Activated naive CD8-positive, alpha-beta T cell treated with anti-CD3 and anti-CD28 coated beads, Interleukin-2, amount 50 U/mL, for 24 hours (primary cell): ENCODE data around the gene MAST2.

Source experiments
- ATAC-seq: fragments of 150-1000 bp; cut with Tn5 transposase; one replicate; pipeline ENCODE4 v1.10.0; 2021
- DNase-seq: peaks from one replicate; pipeline ENCODE4 v3.0.0; 2021
- H3K27ac Mint-ChIP-seq: one replicate; pipeline ENCODE4 v1.8.0; 2021; ENCODE audit warnings: mild to moderate bottlenecking, mixed read lengths
- H3K27me3 Mint-ChIP-seq: one replicate; pipeline ENCODE4 v1.8.0; 2021; ENCODE audit warnings: mixed read lengths
- H3K36me3 Mint-ChIP-seq: one replicate; pipeline ENCODE4 v1.8.0; 2021; ENCODE audit warnings: low read depth, mixed read lengths
- H3K4me1 Mint-ChIP-seq: one replicate; pipeline ENCODE4 v1.8.0; 2021; ENCODE audit warnings: mixed read lengths
- H3K4me3 Mint-ChIP-seq: one replicate; pipeline ENCODE4 v1.8.0; 2021; ENCODE audit warnings: mild to moderate bottlenecking, moderate library complexity, mixed read lengths
- H3K9me3 Mint-ChIP-seq: one replicate; pipeline ENCODE4 v1.8.0; 2021; ENCODE audit warnings: mixed read lengths

Gene MAST2

GRCh38 chr1:45803299-45803780 is at the start of gene MAST2:
Gene MAST2, plus strand, starts transcription at chr1:45803612. Its CDS starts 284 bp downstream, at chr1:45803896.
- ATAC-seq: peak; percentile 91
- DNase-seq: peak; percentile 91
- H3K27me3 Mint-ChIP-seq: peaks cover 7% of the 10 kb centered on the region

GRCh38 chr1:45755697-45756096 is 47.7 kb upstream of the MAST2 start:
- Mint-ChIP-seq H3K36me3 (peaks cover 2% of the 10 kb centered on the region), H3K4me3 (no peak overlapping the region), H3K9me3 (peaks cover 13% of the 10 kb centered on the region), H3K27me3 (no peaks in the 10 kb centered on the region), H3K4me1 (peaks cover 7% of the 10 kb centered on the region), H3K27ac (no peak overlapping the region)
- no peak for DNase-seq
- no peak for ATAC-seq

More at GRCh38 chr1:45803299-45803780, at the start of gene MAST2:
- Mint-ChIP-seq H3K4me1 (peaks cover 29% of the 10 kb centered on the region), H3K9me3 (no peaks in the 10 kb centered on the region), H3K36me3 (peaks cover 3% of the 10 kb centered on the region), H3K4me3 (peak within 1 kb of the TSS; percentile 97), H3K27ac (peak within 1 kb of the TSS; percentile 81)

DNA sequence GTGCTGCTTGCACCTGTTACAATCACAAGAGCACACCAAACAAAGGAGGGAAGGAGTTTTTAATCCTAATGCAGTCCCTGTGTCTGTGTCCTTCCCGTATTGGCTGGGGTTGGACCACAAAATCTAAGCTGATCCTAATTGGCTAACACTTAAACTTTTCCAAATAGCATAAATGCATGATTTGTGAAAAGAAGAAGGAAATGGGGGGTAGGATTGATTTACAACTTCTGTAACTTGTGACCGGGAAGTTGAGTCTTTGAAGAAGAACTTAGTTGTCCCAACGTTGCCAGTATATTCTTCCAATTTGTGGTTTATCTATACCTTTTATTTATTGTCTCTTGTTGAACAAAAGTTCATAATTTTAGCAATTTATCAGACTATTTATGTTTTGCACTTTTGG is 41.1 kb upstream of the MAST2 start:
- no peak overlapping the region for H3K27ac Mint-ChIP-seq
- H3K27me3 Mint-ChIP-seq: no peaks in the 10 kb centered on the region
- ATAC-seq (no peak), DNase-seq (no peak)
- H3K4me3 Mint-ChIP-seq: no peak overlapping the region
- H3K9me3 Mint-ChIP-seq: no peaks in the 10 kb centered on the region
- no peaks in the 10 kb centered on the region for H3K4me1 Mint-ChIP-seq
- no peaks in the 10 kb centered on the region for H3K36me3 Mint-ChIP-seq

DNA sequence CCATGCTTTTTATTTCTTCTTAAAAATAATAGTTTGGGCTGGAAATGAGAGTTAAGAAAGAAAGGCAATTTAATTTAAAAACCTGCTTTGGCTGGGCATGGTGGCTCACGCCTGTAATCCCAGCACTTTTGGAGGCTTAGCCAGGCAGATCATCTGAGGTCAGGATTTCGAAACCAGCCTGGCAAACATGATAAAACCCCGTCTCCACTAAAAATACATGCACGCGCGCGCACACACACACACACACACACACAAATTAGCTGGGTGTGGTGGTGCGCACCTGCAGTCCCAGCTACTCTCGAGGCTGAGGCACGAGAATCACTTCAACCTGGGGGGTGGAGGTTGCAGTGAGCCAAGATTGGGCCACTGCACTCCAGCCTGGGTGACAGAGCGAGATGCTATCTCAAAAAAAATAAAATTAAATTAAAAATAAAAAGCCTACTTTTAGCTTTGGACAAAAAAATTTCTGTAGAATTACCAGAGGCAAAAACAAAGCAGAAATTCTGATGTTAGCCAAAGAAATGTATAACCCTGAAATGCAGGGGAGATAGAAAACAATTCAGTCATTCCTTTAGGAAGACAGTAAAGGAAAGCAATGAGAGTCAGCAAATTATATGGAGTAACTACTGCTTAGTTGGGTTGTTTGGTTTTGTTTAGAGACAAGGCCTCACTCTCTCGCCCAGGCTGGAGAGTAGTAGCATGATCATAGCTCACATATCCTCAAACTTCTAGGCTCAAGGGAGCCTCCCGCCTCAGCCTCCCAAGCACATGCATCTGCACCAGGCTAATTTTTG is 37.2 kb upstream of the MAST2 start:
- ATAC-seq (no peak), DNase-seq (no peak)
- no peaks in the 10 kb centered on the region for H3K4me1 Mint-ChIP-seq
- no peak overlapping the region for H3K27ac Mint-ChIP-seq
- H3K27me3 Mint-ChIP-seq: no peaks in the 10 kb centered on the region
- no peak overlapping the region for H3K4me3 Mint-ChIP-seq
- H3K9me3 Mint-ChIP-seq: no peaks in the 10 kb centered on the region
- H3K36me3 Mint-ChIP-seq: no peaks in the 10 kb centered on the region

GRCh38 chr1:45767035-45767434 is 36.4 kb upstream of the MAST2 start:
- H3K9me3 Mint-ChIP-seq: no peaks in the 10 kb centered on the region
- no peak for DNase-seq
- no peak overlapping the region for H3K4me3 Mint-ChIP-seq
- no peak for ATAC-seq
- no peak overlapping the region for H3K27ac Mint-ChIP-seq
- H3K36me3 Mint-ChIP-seq: no peaks in the 10 kb centered on the region
- no peaks in the 10 kb centered on the region for H3K4me1 Mint-ChIP-seq
- no peaks in the 10 kb centered on the region for H3K27me3 Mint-ChIP-seq

- no peak overlapping the region for H3K27ac Mint-ChIP-seq
- no peak for DNase-seq
- no peaks in the 10 kb centered on the region for H3K9me3 Mint-ChIP-seq
- H3K4me3 Mint-ChIP-seq: no peak overlapping the region
- H3K27me3 Mint-ChIP-seq: no peaks in the 10 kb centered on the region
- ATAC-seq: no peak
- no peaks in the 10 kb centered on the region for H3K4me1 Mint-ChIP-seq
- no peaks in the 10 kb centered on the region for H3K36me3 Mint-ChIP-seq
These were observed 34.0 kb upstream of the MAST2 start for GRCh38 chr1:45769261-45769932.

GRCh38 chr1:45772971-45773370 is 30.4 kb upstream of the MAST2 start:
- H3K4me1 Mint-ChIP-seq: no peaks in the 10 kb centered on the region
- H3K9me3 Mint-ChIP-seq: no peaks in the 10 kb centered on the region
- no peaks in the 10 kb centered on the region for H3K27me3 Mint-ChIP-seq
- H3K4me3 Mint-ChIP-seq: no peak overlapping the region
- no peaks in the 10 kb centered on the region for H3K36me3 Mint-ChIP-seq
- ATAC-seq (no peak), DNase-seq (no peak)
- no peak overlapping the region for H3K27ac Mint-ChIP-seq

DNA sequence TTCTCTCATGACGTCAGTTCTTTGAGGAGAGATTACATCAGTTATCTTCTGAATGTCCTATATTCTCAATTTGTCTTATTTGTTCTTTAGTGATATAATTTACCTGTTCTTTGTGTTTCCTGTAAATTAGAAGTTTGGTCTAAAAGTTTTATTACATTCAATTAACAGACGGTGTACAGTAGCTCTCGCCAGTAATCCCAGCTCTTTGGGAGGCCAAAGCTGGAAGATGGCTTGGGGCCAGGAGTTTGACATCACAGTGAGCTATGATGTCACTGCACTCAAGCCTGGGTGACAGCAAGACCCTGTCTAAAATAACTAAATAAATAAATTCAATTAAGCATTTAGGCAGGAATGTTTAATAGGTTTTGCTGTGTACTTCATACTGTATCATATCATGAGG is 27.6 kb upstream of the MAST2 start:
- H3K4me1 Mint-ChIP-seq: no peaks in the 10 kb centered on the region
- H3K27me3 Mint-ChIP-seq: no peaks in the 10 kb centered on the region
- ATAC-seq (no peak), DNase-seq (no peak)
- H3K36me3 Mint-ChIP-seq: no peaks in the 10 kb centered on the region
- no peak overlapping the region for H3K27ac Mint-ChIP-seq
- H3K9me3 Mint-ChIP-seq: no peaks in the 10 kb centered on the region
- H3K4me3 Mint-ChIP-seq: no peak overlapping the region

DNA sequence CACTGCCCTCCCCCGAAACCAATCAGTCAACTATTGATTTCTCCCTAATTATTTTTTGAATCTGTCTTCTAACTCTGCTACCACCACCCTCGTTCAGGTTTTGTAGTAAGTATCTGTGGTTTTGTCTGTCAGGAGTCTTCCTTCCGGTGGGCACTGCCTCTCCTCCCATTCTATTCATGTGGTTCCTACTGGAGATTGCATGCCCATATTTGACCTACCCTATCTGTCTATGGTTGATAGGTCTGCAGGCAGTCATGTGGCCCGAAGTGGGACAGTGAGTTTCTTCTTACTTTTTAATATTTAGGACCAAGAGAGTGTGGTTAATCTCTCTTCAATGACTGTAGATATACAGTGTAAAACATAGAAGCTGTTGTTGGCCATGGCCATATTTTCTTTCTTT is 17.8 kb upstream of the MAST2 start:
- Mint-ChIP-seq H3K27ac (no peak overlapping the region), H3K27me3 (peaks cover 11% of the 10 kb centered on the region), H3K4me3 (peak overlapping the region; percentile 60), H3K9me3 (no peaks in the 10 kb centered on the region), H3K4me1 (peaks cover 18% of the 10 kb centered on the region), H3K36me3 (no peaks in the 10 kb centered on the region)
- ATAC-seq (peak; percentile 99), DNase-seq (peak; percentile 20)

DNA sequence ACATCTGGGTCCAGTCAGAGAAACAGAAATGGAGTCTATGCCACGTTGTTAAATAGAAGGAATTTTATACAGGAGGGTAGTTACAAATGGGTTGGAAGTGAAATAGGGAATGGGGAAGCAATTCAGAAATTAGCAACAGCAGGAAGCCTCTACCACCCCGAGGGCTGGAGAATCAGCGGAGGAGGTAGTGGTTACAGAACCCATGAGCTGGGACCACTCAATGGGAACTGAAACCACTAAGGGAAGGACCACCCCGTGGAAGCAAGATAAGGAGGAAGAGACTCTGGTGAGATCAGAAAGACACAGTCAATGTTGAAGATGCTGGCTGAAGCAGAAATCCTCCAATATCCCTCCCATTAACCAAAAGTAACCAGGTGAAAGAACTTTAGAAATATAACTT is 15.5 kb upstream of the MAST2 start:
- Mint-ChIP-seq H3K4me3 (no peak overlapping the region), H3K27ac (no peak overlapping the region), H3K36me3 (no peaks in the 10 kb centered on the region), H3K4me1 (peaks cover 18% of the 10 kb centered on the region), H3K9me3 (no peaks in the 10 kb centered on the region), H3K27me3 (peaks cover 16% of the 10 kb centered on the region)
- no peak for DNase-seq
- no peak for ATAC-seq

DNA sequence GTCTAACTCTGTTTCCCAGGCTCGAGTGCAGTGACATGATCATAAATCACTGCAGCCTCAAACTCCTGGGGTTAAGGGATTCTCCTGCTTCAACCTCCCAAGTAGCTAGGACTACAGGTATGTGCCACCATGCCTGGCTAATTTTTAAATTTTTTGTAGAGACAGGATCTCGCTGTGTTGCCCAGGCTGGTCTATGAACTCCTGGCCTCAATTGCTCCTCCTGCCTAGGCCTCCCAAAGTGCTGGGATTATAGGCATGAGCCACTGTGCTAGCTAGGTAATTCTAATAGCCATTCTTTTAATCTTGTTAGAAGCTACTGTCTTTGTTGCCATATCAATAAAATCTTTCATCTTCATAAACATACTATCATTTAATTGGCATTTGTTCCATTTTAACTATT is 13.8 kb upstream of the MAST2 start:
- no peak overlapping the region for H3K27ac Mint-ChIP-seq
- ATAC-seq: no peak
- peaks cover 18% of the 10 kb centered on the region for H3K4me1 Mint-ChIP-seq
- no peak overlapping the region for H3K4me3 Mint-ChIP-seq
- H3K27me3 Mint-ChIP-seq: peaks cover 22% of the 10 kb centered on the region
- no peak for DNase-seq
- H3K36me3 Mint-ChIP-seq: no peaks in the 10 kb centered on the region
- H3K9me3 Mint-ChIP-seq: no peaks in the 10 kb centered on the region

DNA sequence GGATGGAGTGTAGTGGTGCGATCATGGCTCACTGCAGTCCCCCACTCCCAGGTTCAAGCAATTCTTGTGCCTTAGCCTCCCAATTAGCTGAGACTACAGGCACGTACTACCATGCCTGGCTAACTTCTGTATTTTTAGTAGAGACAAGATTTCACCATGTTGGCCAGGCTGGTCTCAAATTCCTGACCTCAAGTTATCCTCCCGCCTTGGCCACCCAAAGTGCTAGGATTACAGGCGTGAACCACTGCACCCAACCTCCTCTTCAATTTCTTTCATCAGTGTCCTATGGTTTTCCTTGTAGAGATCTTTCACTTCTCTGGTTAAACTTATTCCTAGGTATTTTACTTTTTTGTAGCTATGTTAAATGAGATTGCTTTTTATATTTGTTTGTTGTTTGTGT is 10.7 kb upstream of the MAST2 start:
- DNase-seq (no peak), ATAC-seq (no peak)
- Mint-ChIP-seq H3K27me3 (peaks cover 17% of the 10 kb centered on the region), H3K9me3 (no peaks in the 10 kb centered on the region), H3K36me3 (no peaks in the 10 kb centered on the region), H3K27ac (no peak overlapping the region), H3K4me1 (no peaks in the 10 kb centered on the region), H3K4me3 (no peak overlapping the region)

GRCh38 chr1:45793942-45794604 is 9.3 kb upstream of the MAST2 start:
- no peaks in the 10 kb centered on the region for H3K36me3 Mint-ChIP-seq
- no peak for DNase-seq
- ATAC-seq: no peak
- H3K27me3 Mint-ChIP-seq: peaks cover 14% of the 10 kb centered on the region
- H3K4me3 Mint-ChIP-seq: no peak overlapping the region
- H3K27ac Mint-ChIP-seq: no peak overlapping the region
- no peaks in the 10 kb centered on the region for H3K4me1 Mint-ChIP-seq
- no peaks in the 10 kb centered on the region for H3K9me3 Mint-ChIP-seq

- Mint-ChIP-seq H3K36me3 (no peaks in the 10 kb centered on the region), H3K4me3 (no peak overlapping the region), H3K27ac (no peak overlapping the region), H3K9me3 (no peaks in the 10 kb centered on the region), H3K27me3 (peaks cover 14% of the 10 kb centered on the region), H3K4me1 (no peaks in the 10 kb centered on the region)
- DNase-seq (no peak), ATAC-seq (no peak)
These were observed 7.0 kb upstream of the MAST2 start for GRCh38 chr1:45796381-45796780.

DNA sequence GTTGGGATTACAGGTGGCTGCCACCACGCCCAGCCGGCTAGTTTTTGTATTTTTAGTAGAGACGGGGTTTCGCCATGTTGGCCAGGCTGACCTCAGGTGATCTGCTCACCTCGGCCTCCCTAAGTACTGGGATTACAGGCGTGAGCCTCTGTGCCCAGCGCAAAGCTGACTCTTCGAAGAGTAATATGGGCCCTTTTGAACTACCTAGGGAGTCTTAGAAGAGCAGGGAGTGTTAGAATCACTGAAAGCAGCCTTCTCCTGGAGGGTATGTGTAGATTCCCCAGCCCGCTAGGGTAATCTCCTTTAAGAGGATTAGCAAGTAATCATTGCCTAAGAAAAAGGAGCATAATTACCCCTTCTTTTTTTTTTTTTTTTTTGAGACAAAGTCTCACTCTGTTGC is 6.5 kb upstream of the MAST2 start:
- ATAC-seq (no peak), DNase-seq (no peak)
- Mint-ChIP-seq H3K4me3 (no peak overlapping the region), H3K9me3 (no peaks in the 10 kb centered on the region), H3K36me3 (no peaks in the 10 kb centered on the region), H3K27me3 (peaks cover 14% of the 10 kb centered on the region), H3K4me1 (peaks cover under 1% of the 10 kb centered on the region), H3K27ac (no peak overlapping the region)
